Suppressor macrophage (primary cell): ENCODE measurements around the gene PRDX1.

Source experiments
- DNase-seq, 4 experiments: peaks; one replicate each; pipeline ENCODE4 v3.0.0-alpha.2; 2020 to 2022
- total RNA-seq, 17 experiments: gene quantifications; one replicate each; lab custom pipeline; 2026; ENCODE audit warnings: mixed read lengths in 6 of 17, inconsistent platforms in 3 of 17; lab: John Stamatoyannopoulos, UW

PRDX1 gene
- total RNA-seq, result 357 to 833 (median 572) reads per million in 17 experiments

- DNase-seq, result peak; percentile 97 to 99 (median 98)
These were observed at the start of gene PRDX1 for GRCh38 chr1:45521413-45522323. Gene PRDX1, minus strand, starts transcription at chr1:45521884. Its CDS starts 2,841 bp downstream, at chr1:45519043.

DNA sequence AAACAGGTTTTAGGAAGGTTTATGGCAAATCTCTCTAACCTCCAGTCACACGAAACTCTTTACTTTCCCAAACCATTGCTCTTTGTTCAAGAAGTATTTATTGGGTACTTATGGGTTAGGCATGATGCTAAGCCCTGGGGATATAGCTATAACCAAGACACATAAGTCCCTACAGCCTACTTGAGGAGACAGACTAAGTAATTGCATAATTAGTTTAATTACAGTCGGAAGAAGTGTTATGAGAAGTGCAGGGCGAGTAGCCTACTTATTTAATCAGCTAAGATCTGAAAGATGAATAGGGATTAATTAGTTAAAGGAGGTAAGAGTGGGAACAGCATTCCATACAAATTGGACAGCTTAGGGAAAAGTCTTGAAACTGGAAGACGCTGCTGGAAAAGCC, 48.9 kb upstream of the PRDX1 start:
- no peak for DNase-seq

DNA sequence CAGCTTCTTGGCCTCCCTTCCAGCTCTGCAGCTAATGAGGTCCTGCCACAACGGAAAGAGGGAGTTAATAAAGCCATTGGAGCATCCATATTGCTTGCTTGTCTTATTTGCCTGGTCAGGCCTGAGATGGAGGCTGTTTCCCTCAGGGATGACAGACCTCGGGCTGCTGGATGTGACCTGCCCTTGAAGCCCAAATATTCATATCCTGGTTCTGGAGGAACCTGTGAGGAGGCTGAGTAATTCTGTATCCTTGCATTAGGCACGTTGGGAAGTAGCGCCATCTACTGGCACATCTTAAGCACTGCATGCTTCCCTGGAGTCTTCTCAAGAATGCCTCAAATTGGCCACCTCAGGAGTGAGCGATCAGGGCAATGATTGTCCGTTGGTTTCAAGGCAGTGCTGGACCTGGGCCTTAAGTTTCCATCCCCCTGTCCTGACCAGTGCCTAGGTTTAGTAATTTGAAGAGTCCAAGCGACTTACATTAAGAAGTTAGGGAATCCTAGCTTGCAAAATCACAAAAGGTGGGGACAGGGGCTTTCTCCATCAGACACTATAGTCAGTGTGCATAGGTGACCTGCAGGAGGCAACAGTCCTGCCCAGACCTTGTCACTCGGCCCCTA, 48.4 kb upstream of the PRDX1 start:
- peak; percentile 78 to 83 (median 82) for DNase-seq

DNA sequence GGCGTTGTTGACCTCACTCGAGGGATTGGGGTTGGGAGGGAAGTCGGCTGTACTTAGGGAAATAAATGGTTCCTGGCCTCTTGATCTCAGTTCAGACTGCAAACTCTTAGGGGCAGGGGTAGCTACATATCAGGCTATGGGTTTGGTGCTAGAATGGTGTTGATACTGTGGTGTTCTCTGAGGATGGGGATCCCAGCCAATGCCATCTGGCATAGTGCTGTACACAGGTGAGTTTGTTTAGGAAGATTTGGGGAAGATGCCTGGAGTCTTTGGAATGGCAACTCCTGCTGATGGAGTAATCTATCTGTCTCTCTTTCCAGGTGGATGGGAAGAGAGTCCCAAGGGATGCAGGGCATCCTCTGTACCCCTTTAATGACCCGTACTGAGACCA, 47.9 kb upstream of the PRDX1 start:
- DNase-seq, result no peak

DNA sequence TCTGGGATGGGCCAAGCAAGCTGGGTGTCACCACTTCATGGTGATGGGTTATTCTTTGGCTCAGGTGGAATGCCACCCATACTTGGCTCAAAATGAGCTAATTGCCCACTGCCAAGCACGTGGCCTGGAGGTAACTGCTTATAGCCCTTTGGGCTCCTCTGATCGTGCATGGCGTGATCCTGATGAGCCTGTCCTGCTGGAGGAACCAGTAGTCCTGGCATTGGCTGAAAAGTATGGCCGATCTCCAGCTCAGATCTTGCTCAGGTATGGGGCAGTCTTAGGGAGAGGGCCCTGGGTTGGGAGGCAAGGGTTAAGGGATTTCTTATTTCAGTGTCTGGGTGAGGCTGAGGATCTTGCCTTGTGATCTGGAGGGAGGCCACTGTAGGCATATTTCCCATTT, 46.7 kb upstream of the PRDX1 start:
- DNase-seq, result no peak

DNA sequence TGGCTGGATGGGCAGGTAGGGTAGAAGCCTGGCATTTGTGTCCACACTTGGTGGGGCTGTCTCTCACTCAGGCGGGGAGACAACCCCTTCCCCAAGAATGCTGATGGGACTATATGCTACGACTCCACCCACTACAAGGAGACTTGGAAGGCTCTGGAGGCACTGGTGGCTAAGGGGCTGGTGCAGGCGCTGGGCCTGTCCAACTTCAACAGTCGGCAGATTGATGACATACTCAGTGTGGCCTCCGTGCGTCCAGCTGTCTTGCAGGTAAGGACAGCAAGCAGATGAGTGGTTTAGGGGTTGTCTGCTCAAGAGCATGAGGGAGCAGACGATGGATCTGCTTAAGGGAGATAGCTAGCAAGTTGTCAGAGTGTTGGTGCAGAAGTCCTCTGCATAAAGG, 46.2 kb upstream of the PRDX1 start:
- no peak for DNase-seq

DNA sequence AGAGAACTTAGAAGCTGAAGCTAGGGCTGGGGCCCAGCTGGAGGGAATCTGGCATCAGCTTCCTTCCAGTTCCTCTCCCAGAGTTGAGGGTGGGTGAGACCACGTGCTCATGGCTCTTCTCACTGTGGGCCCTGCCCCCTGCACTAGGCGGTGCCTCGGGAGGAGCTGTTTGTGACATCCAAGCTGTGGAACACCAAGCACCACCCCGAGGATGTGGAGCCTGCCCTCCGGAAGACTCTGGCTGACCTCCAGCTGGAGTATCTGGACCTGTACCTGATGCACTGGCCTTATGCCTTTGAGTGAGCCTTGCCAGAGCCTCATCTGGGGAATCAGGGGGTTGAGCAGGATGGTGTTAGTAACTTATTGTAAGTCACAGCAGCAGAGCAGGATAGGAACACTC, 45.0 kb upstream of the PRDX1 start:
- DNase-seq, result peak; percentile 67 to 82 (median 77)

DNA sequence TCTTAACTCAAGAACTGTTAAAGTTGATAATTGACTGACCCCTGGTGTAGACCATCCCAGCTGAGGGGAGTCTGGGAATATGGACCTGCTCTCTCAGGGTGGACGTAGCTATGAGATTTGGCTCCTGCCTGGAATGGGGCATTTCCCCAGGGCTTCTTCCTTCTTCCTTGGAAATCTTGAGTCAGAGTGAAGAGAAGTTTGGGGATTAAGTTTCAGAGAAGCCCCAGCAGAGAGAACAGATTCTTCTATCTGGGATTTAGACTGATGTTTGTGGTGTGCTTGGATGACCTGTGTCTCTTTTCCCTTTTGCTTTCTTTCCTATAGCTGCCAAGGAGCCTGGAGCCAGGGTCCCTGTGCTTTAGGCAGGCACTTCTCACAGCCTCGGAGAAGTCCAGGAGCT, 42.2 kb upstream of the PRDX1 start:
- no peak for DNase-seq

- DNase-seq, result no peak
These were observed 35.8 kb upstream of the PRDX1 start for GRCh38 chr1:45557422-45557944.

DNA sequence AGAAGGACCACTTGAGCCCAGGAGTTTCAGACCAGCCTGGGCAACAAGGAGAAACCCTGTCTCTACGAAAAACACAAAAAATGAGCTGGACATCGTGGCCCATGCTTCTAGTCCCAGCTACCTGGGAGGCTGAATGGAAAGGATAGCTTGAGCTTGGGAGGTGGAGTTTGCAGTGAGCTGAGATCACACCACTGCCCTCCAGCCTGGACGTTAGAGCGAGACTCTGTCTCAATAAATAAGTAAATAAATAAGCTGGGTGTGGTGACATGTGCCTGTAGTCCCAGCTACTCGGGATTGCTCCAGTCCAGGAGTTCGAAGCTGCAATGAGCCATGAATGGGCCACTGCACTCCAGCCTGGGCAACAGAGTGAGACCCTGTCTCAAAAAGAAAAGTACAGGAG, 32.5 kb upstream of the PRDX1 start:
- DNase-seq, result no peak

DNA sequence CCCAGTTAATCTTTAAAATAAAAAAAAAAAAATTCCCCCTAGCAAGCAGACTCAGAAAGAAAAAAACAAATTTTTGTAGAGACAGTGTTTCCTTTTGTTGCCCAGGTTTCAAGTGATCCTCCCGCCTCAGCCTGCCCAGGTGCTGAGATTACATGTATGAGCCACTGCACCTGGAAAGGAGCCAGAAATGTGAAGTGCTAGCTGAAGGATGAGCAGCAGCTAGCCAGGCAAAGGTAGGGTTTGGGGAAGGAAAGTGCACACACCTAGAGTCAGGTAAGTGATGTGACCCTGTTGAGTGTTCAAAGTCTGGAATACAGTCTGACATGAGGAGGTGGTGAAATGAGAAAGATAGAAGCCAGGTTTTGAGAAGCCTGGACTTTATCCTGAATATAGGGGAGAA, 30.6 kb upstream of the PRDX1 start:
- no peak for DNase-seq

DNA sequence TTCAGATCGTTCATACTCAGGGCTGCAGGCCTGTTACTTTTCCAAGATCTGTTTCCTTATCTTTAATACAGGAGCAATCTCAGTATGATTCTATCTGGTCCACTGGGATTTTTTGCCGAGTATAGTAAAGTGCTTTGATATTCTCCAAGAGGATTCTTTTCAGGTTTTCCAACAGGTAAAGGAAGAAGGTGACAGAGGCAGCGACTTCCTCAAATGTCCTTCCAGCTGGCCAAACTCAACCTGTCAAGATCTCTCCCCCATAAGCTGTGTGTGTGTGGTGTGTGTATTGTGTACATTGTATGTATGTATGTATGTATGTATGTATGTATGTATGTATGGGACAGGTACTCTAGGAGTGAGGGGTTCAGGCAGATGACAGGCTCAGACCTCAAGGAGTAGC, 30.0 kb upstream of the PRDX1 start:
- DNase-seq, result no peak

DNA sequence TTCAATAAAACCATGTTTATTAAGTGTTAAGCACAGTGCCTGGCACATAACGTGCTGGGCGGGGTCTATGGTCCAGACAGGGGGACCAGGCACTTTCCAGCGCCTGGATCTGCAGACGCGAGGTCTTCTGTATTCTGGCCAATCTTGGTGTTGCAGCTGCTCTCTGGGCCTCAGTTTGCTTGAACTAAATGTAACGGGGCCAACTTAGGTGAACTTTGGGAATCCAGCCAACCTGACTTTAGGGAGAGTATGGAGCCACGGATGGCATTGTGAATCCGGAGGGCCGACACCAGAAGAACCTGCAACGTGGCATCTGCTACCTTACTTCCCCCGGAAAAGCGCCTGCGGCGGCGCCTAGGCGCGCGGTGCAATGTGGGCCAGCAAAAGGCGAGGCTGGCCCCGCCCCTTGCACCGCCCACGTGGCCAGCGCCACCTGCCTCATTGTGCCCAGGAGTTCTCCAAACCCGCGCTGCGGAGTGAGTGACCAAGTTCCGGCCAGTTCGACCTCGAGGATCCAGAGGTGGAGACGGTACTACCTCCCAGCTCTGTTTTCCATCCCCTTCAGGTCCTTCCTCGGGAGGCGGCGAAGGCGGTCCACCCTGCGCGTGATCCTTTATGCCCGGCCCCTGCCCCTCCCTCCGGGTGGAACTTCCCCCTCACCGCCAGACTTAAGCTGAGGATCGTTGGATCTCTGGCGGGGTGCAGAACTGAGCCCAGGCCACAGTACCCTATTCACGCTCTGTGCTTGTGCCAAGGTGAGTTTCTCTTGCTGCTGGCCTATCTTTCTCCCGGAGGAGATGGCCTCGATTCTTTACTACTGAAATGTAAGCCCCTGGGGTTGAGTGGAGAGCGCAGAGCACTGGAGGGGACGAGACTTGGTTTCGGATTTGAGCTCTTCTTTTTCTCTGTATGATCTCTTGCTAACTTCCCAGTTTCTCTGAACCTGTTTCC, 29.0 kb upstream of the PRDX1 start, which contains the start of gene AKR1A1:
Gene AKR1A1, plus strand, starts transcription at position 426 of the 951 bp plus-strand sequence. CDS start 10,969 bp downstream, outside the sequence.
- peak; percentile 94 to 97 (median 96) for DNase-seq

DNA sequence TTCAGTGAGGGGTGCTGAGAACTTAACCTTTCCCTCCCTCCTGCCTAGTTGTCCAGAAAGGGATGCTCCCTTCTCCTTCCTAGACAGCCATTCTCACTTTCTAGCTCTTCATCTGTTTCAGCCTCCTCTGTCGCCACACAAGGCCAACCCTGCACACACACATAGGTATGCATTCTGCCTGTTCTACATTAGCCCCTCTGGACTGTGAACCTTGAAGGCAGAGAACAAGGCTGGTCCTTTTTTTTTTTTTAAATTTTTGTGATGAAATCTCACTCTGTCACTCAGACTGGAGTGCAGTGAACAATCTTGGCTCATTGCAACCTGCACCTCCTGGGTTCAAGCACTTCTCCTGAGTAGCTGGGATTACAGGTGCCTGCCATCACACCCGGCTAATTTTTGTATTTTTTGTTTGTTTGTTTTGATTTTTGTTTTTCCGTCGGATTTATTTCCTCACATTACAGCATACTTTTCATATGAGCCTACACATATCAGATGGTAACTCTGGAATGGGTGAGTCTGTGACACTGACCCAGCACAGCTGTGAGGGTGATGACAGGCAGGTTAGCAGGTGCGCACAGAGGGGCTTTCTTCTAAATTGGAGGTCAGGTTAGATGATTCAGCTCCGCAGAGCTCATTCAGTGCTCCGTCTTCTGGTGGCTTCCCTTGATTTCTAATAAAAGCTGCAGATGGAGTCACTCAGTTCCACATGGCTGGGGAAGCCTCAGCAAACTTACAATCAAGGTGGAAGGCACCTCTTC, 24.0 kb upstream of the PRDX1 start:
- DNase-seq, result peak in 1 of 4 experiments; percentile 14

GRCh38 chr1:45545019-45545493, 23.4 kb upstream of the PRDX1 start:
- DNase-seq, result peak; percentile 28 to 58 (median 48)

DNA sequence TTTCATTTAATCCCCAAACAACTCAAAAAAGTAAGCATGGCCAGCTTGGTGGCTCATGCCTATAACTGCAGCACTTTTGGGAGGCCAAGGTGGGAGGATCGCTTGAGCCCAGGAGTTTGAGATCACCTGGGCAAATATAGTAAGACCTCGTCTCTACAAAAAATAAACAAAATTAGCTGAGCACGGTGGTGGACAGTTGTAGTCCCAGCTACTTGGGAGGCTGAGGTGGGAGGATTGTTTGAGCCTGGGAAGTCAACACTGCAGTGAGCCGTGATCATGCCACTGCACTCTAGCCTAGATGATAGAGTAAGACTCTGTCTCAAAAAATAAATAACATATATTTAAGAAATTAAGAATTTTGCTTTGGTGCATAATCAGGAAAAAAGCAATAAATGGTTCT, 22.8 kb upstream of the PRDX1 start:
- peak; percentile 30 to 45 (median 36) for DNase-seq

DNA sequence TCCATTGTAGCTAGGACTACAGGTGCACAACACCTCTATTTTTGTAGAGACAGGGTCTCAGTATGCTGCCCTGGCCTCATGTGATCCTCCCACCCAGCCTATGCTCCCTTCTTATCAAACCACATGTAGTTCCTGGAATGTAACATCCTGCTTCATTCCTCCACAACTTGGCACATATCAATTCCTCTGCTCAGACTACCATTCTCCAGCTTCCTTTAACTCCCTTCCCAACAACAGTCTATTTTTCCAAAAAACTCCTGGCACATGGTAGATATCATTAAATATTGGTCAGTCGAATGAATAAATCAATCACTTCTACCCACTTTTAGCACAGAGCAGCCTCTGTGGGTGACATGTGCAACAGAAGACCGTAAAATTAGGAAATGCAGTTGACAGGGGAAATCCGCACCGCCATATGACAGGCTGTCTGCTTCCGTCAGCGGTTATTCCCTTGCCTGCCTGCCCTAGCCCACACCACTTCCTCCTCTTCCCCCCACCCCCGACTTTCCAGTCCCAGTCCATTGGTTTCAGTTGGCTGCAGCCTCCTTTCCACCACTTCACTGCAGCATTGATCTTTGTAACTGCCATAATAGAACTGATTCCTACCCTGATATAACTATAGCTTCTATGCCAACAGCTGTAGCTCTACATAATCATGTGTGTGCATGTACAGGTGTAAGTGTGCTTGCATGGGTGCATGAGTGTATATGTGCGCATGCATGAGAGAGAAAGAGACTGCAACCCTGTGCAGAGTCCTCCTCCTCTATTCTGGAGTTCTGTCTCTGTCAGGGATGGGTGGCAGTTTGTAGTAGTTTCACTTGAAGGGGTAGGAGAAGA, 22.1 kb upstream of the PRDX1 start:
- DNase-seq, result peak; percentile 91 to 96 (median 95)

DNA sequence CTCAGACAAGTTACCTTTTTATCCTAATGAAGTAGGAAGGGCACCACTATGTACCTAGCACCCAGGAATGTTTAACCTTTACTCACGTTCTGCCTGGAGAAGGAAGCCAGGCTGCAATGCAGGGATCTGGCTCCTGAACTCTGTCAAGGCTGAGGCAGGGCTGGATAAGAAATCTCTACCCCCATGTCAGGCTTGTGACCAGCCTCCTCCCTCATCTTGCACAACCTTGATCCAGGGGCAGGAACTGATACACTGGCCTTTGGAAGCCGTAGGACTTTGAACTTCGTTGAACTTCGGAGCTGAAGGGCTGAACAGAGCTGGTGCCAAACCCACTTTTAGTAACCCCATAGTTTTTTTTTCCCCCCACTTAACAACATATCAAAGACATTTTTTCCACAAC, 20.9 kb upstream of the PRDX1 start:
- peak; percentile 81 to 92 (median 91) for DNase-seq

DNA sequence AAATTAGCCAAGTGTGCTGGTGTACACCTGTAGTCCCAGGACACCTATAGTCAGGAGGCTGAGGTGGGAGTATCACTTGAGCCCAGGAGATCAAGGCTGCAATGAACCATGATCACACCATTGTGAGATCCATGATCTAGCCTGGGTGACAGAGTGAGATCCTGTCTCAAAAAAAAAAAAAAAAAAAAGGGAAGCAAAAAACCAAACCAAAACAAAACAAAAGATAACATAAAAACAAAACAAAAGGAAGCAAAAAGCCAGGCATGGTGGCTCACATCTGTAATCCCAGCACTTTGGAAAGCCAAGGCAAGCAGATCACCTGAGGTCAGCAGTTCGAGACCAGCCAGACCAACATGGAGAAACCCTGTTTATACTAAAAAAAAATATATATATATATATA, 19.5 kb upstream of the PRDX1 start:
- peak in 3 of 4 experiments; percentile 34 to 49 (median 43) for DNase-seq

- no peak for DNase-seq
These were observed 15.2 kb upstream of the PRDX1 start for GRCh38 chr1:45536886-45537285.
